ENCODE measurements around the gene PITPNC1.
"Not testable (repeated sequence)": the region's sequence is repeated elsewhere in the genome, so short reads cannot be mapped to it uniquely, and the experiment has no call there.

Gene PITPNC1

DNA sequence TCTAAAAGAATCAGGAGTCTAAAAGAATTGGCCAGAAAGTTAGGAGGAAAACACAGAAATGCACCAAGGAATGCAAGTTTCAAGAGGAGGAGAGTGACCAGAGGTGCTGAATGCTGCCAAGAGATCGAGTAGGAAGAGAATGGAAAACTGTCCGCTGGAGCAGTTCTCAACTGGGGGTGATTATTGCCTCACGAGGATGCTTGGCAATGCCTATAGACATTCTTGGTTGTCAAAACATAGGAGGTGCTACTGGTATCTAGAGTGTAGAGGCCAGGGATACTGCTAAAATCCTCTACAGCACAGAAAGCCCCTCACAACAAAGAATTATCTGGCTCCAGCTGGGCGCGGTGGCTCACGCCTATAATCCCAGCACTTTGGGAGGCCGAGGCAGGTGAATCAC, 258.6 kb downstream of the PITPNC1 start:
- no peak for FAIRE-seq

GRCh38 chr17:67636312-67636711, 259.2 kb downstream of the PITPNC1 start:
- FAIRE-seq: no peak

- FAIRE-seq: no peak
These were observed 259.9 kb downstream of the PITPNC1 start for GRCh38 chr17:67636834-67637520.

DNA sequence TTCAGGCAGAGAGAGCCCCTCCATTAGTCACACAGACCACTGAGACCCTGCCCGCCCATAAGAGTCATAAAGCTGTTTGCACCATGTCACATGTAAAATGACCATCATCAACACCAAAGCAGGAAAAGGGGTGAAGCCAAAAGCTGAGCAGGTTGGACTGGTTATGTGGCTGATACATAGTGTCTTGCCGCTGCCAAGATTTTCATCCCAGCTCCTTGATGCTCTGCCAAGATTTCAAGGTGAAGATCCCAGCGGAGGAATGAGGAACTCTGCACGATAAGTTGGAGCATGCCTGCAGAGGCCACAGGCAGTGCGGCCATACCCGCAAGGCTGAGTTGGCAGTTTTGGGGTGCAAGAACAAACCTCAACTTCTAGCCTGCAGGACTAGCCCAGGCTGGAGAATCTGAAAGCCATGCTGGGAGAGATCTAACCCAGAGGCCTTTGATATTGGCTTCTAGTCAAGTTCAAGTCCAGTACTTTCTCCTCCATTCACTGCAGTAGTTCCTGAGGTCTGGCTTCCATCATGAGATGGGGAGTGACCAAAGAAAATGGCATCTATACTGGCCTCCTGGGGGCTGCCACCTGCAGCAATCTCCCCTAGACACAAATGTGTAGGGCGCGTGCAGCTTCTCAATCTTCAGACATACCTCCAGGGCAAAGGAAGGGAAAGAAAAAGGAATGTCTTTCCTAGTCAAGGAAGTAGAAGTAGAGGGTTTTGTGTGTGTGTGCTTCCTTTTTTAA, 261.0 kb downstream of the PITPNC1 start:
- no peak for FAIRE-seq

GRCh38 chr17:67638871-67639270, 261.8 kb downstream of the PITPNC1 start:
- no peak for FAIRE-seq

GRCh38 chr17:67639555-67639954, 262.5 kb downstream of the PITPNC1 start:
- FAIRE-seq: no peak

GRCh38 chr17:67639979-67640378, 262.9 kb downstream of the PITPNC1 start:
- FAIRE-seq: no peak

- FAIRE-seq: no peak
These were observed 265.4 kb downstream of the PITPNC1 start for GRCh38 chr17:67642488-67642887.

GRCh38 chr17:67644061-67644460, 267.0 kb downstream of the PITPNC1 start:
- no peak for FAIRE-seq

GRCh38 chr17:67645195-67645594, 268.1 kb downstream of the PITPNC1 start:
- FAIRE-seq: not testable (repeated sequence)

DNA sequence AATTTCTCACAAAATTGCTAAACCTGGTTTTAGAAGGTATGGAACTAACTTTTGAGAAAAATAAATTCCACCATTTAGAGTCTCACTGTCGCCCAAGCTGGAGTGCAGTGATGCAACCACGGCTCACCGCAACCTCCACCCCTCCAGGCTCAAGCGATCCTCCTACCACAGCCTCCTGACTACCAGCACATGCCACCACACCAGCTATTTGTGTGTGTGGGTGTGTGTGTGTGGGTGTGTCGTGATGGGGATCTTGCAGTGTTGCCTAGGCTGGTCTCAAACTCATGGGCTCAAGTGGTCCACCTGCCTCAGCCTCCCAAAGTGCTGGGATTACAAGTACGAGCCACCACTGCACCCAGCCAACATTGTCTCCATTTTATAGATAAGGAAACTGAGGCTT, 269.4 kb downstream of the PITPNC1 start:
- FAIRE-seq: no peak

GRCh38 chr17:67647482-67647881, 270.4 kb downstream of the PITPNC1 start:
- FAIRE-seq: no peak

- FAIRE-seq: no peak
These were observed 271.2 kb downstream of the PITPNC1 start for GRCh38 chr17:67648032-67648905.

DNA sequence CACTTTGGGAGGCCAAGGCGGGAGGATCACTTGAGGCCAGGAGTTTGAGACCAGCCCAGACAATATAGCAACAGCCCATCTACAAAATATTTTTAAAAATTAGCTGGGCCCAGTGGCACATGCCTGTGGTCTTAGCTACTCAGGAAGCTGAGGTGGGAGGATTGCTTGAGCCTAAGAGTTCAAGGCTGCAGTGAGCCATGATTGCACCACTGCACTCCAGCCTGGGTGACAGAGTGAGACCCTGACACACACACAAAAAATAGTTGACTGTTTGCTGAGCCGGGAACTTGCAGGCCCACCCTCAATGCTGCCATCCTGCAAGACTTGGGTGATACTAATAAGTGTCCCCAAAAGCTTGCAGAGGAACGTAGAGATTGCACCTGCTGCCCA, 271.8 kb downstream of the PITPNC1 start:
- FAIRE-seq: not testable (repeated sequence)

DNA sequence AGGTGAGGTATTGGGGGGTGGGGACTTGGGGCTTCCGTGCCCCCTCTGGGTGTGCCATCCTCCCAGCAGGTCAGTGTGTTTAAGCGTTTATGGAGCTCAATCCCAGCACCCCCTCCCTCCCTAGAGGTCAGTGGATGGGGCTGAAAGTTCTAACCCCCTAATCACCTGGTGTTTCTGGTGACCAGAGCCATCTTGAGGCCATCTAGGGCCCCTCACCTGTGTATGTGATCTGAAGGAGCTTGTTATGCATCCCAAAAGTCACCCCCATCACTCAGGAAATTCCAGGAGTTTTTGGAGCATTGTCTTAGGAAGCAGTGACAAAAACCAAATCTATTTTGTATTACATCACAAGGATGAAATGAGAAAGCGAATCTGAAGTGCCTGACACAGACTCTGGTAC, 272.8 kb downstream of the PITPNC1 start:
- no peak for FAIRE-seq

- FAIRE-seq: not testable (repeated sequence)
These were observed 274.1 kb downstream of the PITPNC1 start for GRCh38 chr17:67651218-67651579.

DNA sequence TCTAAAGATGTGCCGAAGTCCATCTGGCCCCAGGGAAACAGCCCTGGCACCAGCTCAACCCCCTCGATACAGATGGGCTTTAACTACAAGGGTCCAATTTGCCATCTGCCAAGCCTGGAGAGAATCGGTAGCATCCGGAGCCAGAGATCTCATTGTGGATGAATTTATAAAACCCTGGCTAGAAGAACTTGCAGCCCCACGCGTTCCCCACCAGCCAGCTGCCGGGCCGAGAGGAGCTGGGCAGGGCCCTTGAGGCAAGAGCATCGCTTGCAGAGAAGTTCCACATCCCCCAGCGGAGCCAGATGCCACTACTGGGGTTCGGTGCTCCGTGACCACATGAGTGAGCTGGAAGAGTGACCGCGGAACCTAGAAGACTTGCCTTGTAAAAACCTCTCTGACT, 275.4 kb downstream of the PITPNC1 start:
- no peak for FAIRE-seq

- FAIRE-seq: no peak
These were observed 278.5 kb downstream of the PITPNC1 start for GRCh38 chr17:67655478-67656148.

- FAIRE-seq: no peak
These were observed 279.6 kb downstream of the PITPNC1 start for GRCh38 chr17:67656494-67657203.

DNA sequence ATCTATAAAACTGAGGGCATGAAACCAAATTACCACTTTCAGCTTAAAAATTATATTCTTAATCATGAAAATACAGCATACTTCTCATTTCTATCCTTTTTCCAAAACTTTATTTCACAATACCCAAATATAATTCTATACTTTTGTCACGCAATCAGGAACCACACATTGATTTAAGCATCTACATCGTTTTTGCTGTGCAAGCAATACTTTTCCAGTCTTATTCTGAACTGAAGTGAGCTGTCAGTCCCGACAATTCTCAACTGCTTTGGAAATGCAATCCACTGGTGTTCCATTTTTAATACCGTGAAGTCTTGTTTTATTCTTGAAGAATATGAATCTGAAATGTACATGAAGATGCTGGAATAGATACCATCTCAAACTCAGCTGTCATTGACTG, 280.5 kb downstream of the PITPNC1 start:
- no peak for FAIRE-seq

DNA sequence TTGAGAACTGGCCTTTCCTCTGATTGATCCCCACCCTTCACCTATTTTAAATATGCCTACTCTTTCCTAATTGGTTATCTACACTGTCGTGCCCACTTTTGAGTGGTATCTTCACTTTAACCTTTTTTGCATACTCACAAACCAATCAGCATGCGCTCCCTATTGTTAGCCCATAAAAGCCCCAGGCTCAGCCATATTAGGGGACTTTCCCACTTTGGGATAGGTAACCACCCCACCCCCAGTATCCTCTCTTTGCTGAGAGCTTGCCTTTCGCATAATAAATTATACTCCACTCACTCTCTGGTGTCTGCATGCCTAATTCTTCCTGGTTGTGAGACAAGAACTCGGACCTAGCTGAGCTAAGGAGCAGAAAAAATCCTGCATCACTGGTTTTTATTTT, 281.2 kb downstream of the PITPNC1 start:
- FAIRE-seq: no peak

GRCh38 chr17:67659028-67659427, 281.9 kb downstream of the PITPNC1 start:
- FAIRE-seq: no peak

Measured in A204.1 (cell line).